K562 (cell line): ENCODE results near the gene ANKRD61. TPM values are rescaled to one million over a fixed set of nuclear protein-coding genes. Genes with fewer than 3 reads are reported as not detected.

Experiments
- CEBPB ChIP-seq: fragments of 450-650 bp; IDR thresholded peaks from 2 replicates; pipeline ENCODE4 v1.6.1; 2016; ENCODE audit warnings: missing genetic modification characterization, missing compliant biosample characterization
- CHAMP1 ChIP-seq: fragments of 450-650 bp; IDR thresholded peaks from 2 replicates; pipeline ENCODE4 v1.6.1; 2016; ENCODE audit warnings: mild to moderate bottlenecking
- EHMT2 ChIP-seq: fragments of 450-650 bp; IDR thresholded peaks from 2 replicates; pipeline ENCODE4 v1.6.1; 2018; ENCODE audit warnings: antibody characterized with exemption
- ELF1 ChIP-seq: fragments of 200-800 bp; sonication (Bioruptor generic); IDR thresholded peaks from 2 replicates; pipeline ENCODE4 v1.6.1; 2016; ENCODE audit warnings: missing genetic modification characterization, missing compliant biosample characterization
- GATAD2B ChIP-seq: fragments of 450-650 bp; IDR thresholded peaks from 2 replicates; pipeline ENCODE4 v1.6.1; 2017; ENCODE audit warnings: mild to moderate bottlenecking, borderline replicate concordance
- HDAC3 ChIP-seq: fragments of 450-650 bp; IDR thresholded peaks from 2 replicates; pipeline ENCODE4 v1.6.1; 2018; ENCODE audit warnings: borderline replicate concordance, mild to moderate bottlenecking, moderate library complexity; ENCODE audit not compliant: partially characterized antibody
- IRF2 ChIP-seq: sonication (generic); formaldehyde crosslinking; IDR thresholded peaks from 2 replicates; pipeline ENCODE4 v1.8.1; 2022; ENCODE audit warnings: mild to moderate bottlenecking, missing genetic modification reagents
- KLF13 ChIP-seq: fragments of 450-650 bp; IDR thresholded peaks from 2 replicates; pipeline ENCODE4 v1.6.1; 2016; ENCODE audit warnings: missing genetic modification characterization, low read depth, mild to moderate bottlenecking, missing compliant biosample characterization, moderate library complexity, borderline replicate concordance
- MTA1 ChIP-seq: fragments of 450-650 bp; IDR thresholded peaks from 2 replicates; pipeline ENCODE4 v1.6.1; 2017; ENCODE audit warnings: borderline replicate concordance
- PHB ChIP-seq: fragments of 250-450 bp; sonication (Bioruptor Pico); IDR thresholded peaks from 2 replicates; pipeline ENCODE4 v1.5.0; 2021
- POLR2A ChIP-seq: fragments of 450-650 bp; conservative IDR thresholded peaks from 2 replicates; pipeline ENCODE4 v1.6.1; 2016
- POLR2AphosphoS2 ChIP-seq: IDR thresholded peaks from 2 replicates; pipeline ENCODE4 v1.6.1; 2012; ENCODE audit warnings: low read length, improper control_type of control experiment
- PYGO2 ChIP-seq: fragments of 450-650 bp; IDR thresholded peaks from 2 replicates; pipeline ENCODE4 v1.6.1; 2016; ENCODE audit warnings: mild to moderate bottlenecking, missing genetic modification characterization, moderate library complexity, missing compliant biosample characterization
- SMAD3 ChIP-seq: fragments of 450-650 bp; formaldehyde crosslinking; conservative IDR thresholded peaks from 2 replicates; pipeline ENCODE4 v1.4.0; 2020; ENCODE audit warnings: mild to moderate bottlenecking
- SMARCB1 ChIP-seq: IDR thresholded peaks from 2 replicates; pipeline ENCODE4 v1.6.1; 2011; ENCODE audit warnings: improper control_type of control experiment, low read depth; ENCODE audit not compliant: insufficient read length
- SOX6 ChIP-seq: fragments of 450-650 bp; IDR thresholded peaks from 2 replicates; pipeline ENCODE4 v1.6.1; 2014; ENCODE audit warnings: mild to moderate bottlenecking
- ZNF274 ChIP-seq: IDR thresholded peaks from 2 replicates; pipeline ENCODE4 v1.6.1; 2011; ENCODE audit warnings: low read depth, mild to moderate bottlenecking, low read length, moderate library complexity, borderline replicate concordance
- polyA plus RNA-seq, 8 experiments: library from polyadenylated mRNA; depleted of rRNA in 4 of 8; stranded (reverse) in 5 of 8; unstranded in 3 of 8; fragments of >200 nt; fragmentation: Nextera tagmentation in 2 of 8; fragmentation: Illumina TruSeq in 1 of 8; extraction: Ambion mirVana in 2 of 8; extraction: Trizol in 1 of 8; gene quantifications; 2 replicates each; pipeline versions ENCODE4 v1.2.1 to v1.2.3, GENCODE V29; 2011 to 2014; ENCODE audit warnings: inconsistent platforms in 1 of 8, missing spikeins in 1 of 8
- total RNA-seq, 7 experiments: library from RNA; depleted of rRNA in 6 of 7; stranded (reverse); fragments of >200 nt in 6 of 7; fragmentation: Illumina TruSeq in 2 of 7; extraction: Trizol in 2 of 7; gene quantifications; 2 replicates each; pipeline versions ENCODE4 v1.2.1 to v1.2.3, GENCODE V29; 2011 to 2021; ENCODE audit warnings: low replicate concordance in 1 of 7
- TF ChIP-seq, protein P1 (sequence below): fragments of 450-650 bp; IDR thresholded peaks from one replicate; pipeline ENCODE4 v1.6.1; 2018; ENCODE audit warnings: mild to moderate bottlenecking, moderate library complexity; ENCODE audit not compliant: partially characterized antibody
- TF ChIP-seq, protein P2 (sequence below), 2 experiments: fragments of 450-650 bp in 1 of 2; sonication (generic) in 1 of 2; formaldehyde crosslinking in 1 of 2; IDR thresholded peaks in 1 of 2; conservative IDR thresholded peaks in 1 of 2; 2 replicates each; pipeline versions ENCODE4 v1.6.1 to v1.8.1; 2016 to 2023; ENCODE audit warnings: mild to moderate bottlenecking in 2 of 2, moderate library complexity in 2 of 2, inconsistent platforms in 1 of 2, missing genetic modification reagents in 1 of 2
- TF ChIP-seq, protein P3 (sequence below): fragments of 450-650 bp; IDR thresholded peaks from 2 replicates; pipeline ENCODE4 v1.6.1; 2016; ENCODE audit warnings: borderline replicate concordance
- TF ChIP-seq, protein P4 (sequence below): fragments of 250-450 bp; sonication (Bioruptor Pico); IDR thresholded peaks from 2 replicates; pipeline ENCODE4 v1.4.0; 2020; ENCODE audit warnings: borderline replicate concordance

The ANKRD61 gene
- total and polyA plus RNA-seq, 9 of the 15 experiments (the other 6 are each of a cell fraction or from before 2014, with no cell fraction given): 0.08 to 0.11 (median 0.09) TPM; not detected in 5

DNA sequence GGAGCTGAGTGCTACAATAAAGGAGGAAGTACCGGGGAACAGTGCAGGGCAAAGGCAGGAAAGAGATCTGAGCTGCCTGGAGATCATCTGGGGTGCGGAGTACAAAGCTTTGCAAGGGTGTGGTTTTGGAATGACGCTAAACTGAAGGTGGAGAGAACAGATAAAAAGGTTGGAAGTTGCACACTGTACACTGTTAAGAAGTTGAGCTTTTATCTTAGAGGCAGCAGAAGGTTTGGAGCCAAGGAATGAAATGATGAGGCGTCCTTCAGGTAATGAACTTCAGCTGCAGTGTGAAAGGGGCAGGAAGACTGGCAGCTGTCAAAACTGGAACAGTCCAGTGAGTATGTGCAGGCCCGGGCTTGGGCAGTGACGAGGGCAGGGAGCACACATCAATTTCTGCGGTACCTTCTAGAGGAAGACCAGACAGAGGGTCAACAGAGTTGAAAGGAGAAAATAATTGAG lies 7.2 kb upstream of the ANKRD61 start (continued):
- TF ChIP-seq CHAMP1 (peak; percentile 93), ZNF274 (peak; percentile 70; the same call in 1 of the 2 replicates), HDAC3 (peak; percentile 92), ELF1 (tag) (peak; percentile 56), IRF2 (no peak), PYGO2 (tag) (no peak), SMARCB1 (no peak), PHB (CRISPR knock-in tag) (no peak), KLF13 (tag) (no peak), MTA1 (peak; percentile 87; the same call in 1 of the 2 replicates), POLR2A (0 out of 2 replicates have a peak, but pooled peaks have one; percentile 20), SMAD3 (peak; percentile 84), EHMT2 (peak; percentile 96), SOX6 (peak; percentile 97), GATAD2B (0 out of 2 replicates have a peak, but pooled peaks have one; percentile 51), POLR2AphosphoS2 (peak; percentile 67; the same call in 1 of the 2 replicates), CEBPB (tag) (peak; percentile 37; the same call in 1 of the 2 replicates)
- TF ChIP-seq, protein P1, sequence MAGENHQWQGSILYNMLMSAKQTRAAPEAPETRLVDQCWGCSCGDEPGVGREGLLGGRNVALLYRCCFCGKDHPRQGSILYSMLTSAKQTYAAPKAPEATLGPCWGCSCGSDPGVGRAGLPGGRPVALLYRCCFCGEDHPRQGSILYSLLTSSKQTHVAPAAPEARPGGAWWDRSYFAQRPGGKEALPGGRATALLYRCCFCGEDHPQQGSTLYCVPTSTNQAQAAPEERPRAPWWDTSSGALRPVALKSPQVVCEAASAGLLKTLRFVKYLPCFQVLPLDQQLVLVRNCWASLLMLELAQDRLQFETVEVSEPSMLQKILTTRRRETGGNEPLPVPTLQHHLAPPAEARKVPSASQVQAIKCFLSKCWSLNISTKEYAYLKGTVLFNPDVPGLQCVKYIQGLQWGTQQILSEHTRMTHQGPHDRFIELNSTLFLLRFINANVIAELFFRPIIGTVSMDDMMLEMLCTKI: no peak
- TF ChIP-seq, protein P2, sequence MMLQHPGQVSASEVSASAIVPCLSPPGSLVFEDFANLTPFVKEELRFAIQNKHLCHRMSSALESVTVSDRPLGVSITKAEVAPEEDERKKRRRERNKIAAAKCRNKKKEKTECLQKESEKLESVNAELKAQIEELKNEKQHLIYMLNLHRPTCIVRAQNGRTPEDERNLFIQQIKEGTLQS (IDR thresholded peaks at IDR 0.05): peak; percentile 76
- TF ChIP-seq, protein P2 (CRISPR knock-in tag; conservative IDR thresholded peaks at IDR 0.05): no peak; the same call in 1 of the 2 replicates
- TF ChIP-seq, protein P3, sequence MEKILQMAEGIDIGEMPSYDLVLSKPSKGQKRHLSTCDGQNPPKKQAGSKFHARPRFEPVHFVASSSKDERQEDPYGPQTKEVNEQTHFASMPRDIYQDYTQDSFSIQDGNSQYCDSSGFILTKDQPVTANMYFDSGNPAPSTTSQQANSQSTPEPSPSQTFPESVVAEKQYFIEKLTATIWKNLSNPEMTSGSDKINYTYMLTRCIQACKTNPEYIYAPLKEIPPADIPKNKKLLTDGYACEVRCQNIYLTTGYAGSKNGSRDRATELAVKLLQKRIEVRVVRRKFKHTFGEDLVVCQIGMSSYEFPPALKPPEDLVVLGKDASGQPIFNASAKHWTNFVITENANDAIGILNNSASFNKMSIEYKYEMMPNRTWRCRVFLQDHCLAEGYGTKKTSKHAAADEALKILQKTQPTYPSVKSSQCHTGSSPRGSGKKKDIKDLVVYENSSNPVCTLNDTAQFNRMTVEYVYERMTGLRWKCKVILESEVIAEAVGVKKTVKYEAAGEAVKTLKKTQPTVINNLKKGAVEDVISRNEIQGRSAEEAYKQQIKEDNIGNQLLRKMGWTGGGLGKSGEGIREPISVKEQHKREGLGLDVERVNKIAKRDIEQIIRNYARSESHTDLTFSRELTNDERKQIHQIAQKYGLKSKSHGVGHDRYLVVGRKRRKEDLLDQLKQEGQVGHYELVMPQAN: peak; percentile 55; the same call in 1 of the 2 replicates
- TF ChIP-seq, protein P4, sequence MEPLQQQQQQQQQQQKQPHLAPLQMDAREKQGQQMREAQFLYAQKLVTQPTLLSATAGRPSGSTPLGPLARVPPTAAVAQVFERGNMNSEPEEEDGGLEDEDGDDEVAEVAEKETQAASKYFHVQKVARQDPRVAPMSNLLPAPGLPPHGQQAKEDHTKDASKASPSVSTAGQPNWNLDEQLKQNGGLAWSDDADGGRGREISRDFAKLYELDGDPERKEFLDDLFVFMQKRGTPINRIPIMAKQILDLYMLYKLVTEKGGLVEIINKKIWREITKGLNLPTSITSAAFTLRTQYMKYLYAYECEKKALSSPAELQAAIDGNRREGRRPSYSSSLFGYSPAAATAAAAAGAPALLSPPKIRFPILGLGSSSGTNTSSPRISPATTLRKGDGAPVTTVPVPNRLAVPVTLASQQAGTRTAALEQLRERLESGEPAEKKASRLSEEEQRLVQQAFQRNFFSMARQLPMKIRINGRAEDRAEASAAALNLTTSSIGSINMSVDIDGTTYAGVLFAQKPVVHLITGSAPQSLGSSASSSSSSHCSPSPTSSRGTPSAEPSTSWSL (CRISPR knock-in tag): no peak
